HUDEP-2 (cell line): ENCODE data around the gene ZCCHC2.
A peak's percentile ranks its signal among the peaks of the same experiment; 100 is the strongest.

ENCODE experiments used
- DNase-seq, 76 experiments: peaks; one replicate each; lab custom pipeline; 2025; ENCODE audit not compliant: unreplicated experiment in 76 of 76; lab: John Stamatoyannopoulos, UW

ZCCHC2 gene

GRCh38 chr18:62537042-62537894 is 14.4 kb downstream of the ZCCHC2 start:
- DNase-seq, result no peak

GRCh38 chr18:62537946-62538345 is 15.1 kb downstream of the ZCCHC2 start:
- no peak for DNase-seq

DNA sequence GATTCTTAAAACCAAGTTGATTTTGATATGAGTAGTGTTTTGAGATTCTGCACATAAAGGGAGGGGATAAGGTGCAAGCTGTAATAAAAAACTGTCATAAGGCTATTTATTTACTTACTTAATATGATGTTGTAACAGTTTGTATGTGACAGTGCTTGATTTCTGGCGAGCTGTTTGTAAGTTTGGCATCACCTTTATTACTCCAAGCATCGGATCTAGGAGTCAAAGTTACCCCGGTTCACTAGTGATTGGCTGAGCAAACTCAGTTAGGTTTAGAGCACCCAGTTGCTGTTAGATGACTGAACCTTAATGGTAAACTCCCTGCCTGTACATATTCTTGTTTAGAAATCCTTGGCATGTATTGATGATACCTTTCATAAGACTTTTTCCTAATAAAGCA is 16.1 kb downstream of the ZCCHC2 start:
- no peak for DNase-seq

DNA sequence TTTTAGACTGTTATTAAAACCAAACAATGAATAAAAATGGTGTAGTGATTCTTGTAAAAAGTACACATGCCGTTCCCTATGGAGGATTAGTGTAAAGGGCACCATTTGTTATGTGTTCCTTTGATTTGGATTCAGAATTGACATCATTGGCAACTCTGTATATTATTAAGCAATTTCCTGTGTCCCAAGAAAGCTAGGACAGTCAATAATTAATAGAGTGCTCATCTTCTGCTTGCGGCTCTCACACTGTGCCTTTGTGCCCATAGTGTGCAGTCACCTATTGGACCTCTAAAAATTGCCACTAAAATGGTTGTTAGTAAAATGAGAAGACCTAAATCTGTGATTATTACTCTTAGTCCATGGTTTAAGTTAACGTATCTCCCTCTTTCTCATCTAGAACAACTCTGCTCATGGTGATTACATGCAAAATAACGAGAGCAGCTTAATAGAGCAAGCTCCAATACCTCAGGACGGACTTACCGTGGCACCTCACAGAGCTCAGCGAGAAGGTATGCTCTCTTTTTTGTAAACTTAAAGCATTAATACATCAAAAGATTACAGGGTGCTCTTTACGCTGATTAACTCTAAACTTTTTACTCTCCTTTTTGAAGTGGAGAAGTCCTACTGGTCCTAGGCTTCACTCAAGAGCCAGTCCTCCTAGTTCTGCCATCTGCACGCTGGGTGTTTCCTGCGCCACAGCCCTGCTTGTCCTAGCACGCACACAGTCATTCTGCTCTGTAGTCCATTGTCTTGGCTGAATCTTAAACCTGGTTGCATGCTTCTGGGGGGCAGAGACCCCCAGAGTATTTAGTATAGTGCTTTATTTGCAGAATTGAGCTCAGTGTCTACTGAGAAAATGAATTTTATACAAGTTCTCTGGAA is 16.7 kb downstream of the ZCCHC2 start:
- DNase-seq, result no peak

DNA sequence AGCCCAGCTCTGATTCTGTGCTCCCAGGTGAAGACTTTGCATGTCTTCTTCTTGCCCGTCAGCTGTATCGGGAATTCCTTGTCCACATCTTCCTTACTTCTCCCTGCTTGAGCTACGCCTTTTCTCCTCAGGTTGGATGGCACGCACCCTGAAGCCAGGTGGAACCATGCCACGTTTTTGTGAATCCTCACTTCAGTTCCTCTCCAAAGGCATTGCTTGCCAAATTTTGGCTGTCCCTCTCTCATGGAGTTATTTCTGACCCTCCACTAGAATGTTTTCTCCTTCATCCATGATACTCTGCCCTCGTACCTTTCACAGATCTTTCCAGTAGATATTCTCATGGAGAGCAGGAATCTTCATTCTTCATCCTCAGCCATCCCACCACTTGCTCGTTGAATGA is 20.2 kb downstream of the ZCCHC2 start:
- DNase-seq, result no peak

DNA sequence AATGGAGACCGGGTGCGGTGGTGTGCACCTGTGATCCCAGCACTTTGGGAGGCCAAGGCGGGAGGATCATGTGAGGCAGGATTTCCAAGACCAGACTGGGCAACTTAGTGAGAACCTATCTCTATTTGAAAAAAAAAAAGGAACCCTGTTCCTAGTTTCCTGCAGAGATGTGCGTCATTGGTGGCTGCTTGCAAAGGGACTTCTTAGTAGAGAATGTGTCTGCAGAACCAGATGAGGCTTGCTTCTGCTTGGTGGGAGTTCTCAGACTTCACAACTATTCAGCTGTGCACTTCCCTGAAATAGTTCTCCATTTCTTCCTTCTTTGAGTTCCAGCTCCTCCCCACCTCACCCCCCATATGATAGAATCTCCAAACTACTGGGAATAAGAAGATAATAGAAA is 22.3 kb downstream of the ZCCHC2 start:
- no peak for DNase-seq

DNA sequence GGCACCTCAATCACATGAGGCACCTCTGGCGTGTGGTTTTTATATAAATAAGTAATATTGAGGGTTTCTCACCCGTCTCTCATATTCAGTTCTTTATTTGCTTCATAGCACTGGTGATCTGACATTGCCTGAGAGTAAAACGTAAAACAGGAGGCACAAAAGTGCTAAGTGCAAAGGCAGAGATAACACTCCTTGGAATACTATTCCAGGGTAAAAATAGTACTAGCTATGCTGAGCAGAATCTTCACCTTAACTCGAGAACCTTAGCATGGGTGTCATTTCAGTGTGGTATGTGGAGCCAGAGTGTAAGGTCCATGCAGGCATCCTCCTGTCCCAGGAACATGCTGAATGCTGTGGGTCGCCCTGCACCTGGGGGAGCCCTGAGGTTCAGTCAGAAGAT is 26.9 kb downstream of the ZCCHC2 start:
- DNase-seq, result no peak

DNA sequence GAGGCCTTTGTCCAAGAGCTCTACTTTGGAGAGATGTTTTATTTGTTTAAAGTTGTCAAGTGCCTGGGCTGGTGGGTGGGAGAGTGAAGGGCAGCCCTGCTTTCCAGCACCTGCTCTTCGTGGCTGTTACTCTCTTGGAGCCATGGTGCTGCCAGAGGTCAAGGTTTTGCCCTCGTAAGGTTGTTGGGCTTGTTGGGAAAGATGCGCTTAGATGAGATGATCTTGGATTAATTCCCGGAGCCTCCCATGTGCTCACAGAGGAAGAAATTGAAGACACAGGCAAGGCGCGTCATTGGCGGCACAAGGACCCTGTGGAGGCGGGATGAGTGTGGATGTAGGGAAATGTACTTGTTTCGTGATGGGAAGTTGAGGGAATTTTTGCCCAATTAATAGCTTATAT is 27.9 kb downstream of the ZCCHC2 start:
- DNase-seq, result no peak

DNA sequence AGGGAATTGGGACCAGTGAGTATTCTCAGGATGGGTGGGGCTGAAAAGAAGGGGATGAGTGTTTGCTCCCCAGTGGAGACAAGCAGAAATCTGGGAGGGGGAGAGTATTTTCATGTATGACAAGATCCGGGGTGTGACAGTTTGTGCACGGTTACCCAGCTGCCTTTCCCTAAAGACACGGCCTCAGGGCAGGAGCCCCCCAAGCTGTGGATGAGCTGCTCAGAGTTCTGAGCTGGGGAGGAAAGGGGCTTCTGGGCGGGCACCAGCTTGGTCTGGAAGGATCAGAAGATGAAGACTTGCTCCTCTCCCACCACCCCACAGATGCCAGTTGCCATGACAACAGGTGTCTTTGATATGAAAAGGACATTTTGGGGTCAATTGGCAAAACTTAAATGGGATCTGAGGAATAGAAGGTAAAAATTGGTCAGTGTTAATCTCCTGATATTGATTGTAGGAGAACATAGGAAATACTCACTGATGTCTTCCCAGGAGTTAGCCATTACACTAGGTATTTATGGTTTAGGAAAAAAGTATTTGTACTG is 29.2 kb downstream of the ZCCHC2 start:
- no peak for DNase-seq

DNA sequence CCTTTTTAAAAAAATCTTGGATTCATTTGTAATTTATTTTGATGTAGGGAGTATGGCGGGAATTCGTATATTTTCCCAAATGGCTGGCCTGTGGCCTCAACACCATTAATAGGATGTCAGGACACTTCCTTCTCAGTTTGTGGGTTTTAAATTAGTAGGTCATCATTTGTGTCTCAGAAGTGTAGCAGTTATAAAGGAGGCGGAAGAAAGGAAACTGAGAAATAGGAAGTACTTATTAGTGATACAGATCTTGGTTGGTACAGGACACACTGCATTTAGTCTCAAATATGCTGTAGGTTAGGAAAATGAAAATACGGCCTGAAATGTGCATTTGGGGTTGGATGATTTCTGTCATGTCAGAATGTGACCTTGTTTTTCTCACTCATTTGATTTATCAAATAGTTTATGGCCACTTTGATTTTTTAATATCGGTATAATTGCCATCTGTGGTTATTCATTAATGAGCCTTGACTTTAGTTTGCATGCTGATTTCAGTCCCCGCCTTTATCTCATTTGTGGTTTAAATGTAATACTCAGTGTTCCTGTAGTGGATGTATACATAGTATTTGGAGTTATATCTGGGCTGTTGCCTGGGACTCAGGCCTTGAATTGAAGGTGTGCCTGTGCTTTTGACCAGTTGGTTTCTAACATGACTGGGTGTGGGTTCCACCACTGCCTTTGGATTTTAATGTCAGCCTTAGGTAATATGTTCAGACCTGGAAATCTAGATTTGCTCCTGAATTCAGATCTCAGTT is 31.4 kb downstream of the ZCCHC2 start:
- no peak for DNase-seq

DNA sequence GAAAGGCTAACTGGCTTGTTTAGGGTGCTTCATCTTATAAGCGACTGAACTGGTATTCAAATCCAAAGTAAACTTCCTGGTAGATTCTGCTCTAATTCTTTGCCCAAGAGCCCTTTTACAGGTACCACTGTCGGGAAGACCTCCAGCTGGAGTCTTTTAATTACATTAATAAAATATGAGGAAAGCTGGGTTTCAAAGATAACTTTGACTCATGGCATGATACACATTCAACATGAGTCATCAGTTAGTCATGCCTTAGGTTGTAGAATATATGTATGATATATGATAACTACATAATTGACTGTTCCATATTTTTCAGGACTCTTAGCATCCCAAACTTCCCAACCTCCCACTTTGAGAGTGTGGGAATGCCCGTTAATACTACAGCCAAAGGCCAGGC is 32.3 kb downstream of the ZCCHC2 start:
- peak in 14 of 76 experiments; percentile 2 to 61 (median 26) for DNase-seq

GRCh38 chr18:62556397-62556796 is 33.6 kb downstream of the ZCCHC2 start:
- no peak for DNase-seq

DNA sequence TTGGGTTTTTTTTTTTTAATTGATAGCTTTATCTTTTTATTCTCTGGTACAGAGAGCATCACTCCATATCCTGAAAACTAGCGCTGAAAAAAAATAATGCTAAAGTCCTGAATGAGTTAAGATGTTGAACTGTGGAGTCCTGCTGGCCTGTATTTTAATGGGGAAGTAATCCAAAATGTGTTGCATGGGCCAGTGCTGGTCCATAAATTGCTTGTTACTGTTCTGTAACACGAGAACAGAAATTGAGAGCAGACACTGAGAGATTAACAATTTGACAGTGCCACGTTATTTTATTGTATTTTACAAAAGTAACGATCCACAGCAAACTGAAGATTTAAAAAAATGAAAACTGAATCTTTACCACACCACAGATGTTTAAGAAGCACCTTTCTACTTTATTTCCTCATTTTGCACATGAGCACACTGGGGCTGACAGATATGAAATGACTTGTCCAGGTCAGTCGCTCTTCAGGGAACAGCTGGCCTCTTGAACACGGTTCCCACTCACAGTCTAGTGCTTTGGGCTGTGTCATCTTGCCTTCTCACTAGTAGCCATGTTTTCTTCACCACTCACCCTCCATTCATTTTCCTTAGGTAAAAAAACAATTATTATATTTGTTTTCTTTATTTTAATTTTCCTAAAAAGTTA is 35.3 kb downstream of the ZCCHC2 start:
- no peak for DNase-seq

DNA sequence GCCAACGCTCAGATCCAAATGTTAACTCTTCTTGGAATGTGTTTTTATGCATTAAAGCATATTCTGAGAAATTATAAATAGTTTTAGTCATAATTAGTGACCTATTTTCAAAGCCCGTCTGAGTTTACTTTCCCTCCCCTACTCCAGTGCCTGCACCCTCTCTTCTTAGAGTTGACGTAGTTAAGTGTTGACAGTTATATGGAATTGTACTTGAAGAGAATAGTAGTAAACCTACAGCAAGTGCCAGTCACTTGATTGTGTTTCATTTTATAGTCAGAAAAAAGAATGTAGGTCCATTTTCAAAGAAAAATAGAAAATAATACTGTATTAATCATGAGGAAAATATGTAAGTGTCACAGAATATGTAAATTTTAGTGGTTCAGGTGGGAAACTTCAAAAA is 41.2 kb downstream of the ZCCHC2 start:
- no peak for DNase-seq

DNA sequence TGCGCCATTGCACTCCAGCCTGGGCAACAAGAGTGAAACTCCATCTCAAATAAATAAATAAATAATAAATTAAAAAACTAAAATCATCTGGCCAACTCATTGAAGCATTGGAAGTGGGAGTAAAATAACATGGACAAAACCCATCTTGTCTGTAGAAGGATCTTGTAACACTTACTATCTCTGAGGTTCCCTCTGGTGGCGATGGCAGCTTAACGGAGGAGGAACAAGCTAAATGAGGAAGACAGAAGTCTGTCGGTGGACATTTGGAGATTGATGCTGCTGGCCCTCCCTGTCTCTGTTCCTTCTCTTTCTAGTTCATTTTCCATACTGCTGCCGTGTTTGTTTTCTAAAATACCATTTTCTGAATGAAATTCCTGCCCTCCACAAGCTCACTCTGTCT is 43.4 kb downstream of the ZCCHC2 start:
- DNase-seq, result peak in 30 of 76 experiments; percentile 2 to 52 (median 18)

DNA sequence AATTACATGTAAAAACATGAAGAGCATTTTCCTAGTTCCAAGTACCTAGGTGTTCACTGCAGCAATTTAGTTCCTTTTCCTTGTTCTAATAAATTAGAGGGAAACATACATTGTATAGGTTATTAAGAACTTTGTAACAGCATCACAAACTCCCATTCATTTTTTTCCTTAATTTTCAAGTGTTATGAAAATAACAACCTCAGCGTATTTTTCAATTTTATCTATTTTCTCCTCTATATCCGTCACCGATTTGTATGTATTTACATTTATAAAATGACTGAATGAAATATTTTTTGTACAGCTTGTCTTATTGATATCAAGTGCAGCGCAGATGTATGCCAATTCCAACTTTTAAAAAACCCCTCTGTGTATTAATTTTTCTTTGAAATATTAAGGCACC is 44.0 kb downstream of the ZCCHC2 start:
- no peak for DNase-seq

GRCh38 chr18:62569081-62569655 is 46.3 kb downstream of the ZCCHC2 start:
- peak in 1 of 76 experiments; percentile 7 for DNase-seq

- no peak for DNase-seq
Observed at GRCh38 chr18:62571037-62571436, 48.2 kb downstream of the ZCCHC2 start.

DNA sequence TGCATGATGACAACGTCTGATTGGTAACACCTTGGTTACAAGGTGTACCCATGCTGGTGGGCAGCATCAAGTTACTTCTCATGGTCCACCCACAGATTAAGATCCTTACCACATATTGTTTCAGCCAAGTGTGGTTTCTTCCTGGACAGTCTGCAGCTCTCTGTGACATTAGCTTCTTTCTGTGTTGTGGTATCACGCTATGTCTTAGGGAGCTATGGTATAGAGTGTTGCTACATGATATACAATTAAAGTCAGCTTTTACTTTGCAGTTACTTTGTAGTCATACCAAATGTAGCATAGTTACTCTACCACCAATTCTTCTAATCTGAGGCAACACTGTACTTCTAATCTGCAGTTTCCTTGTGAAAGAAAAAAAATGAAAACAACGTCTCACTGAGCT is 48.8 kb downstream of the ZCCHC2 start:
- DNase-seq, result no peak

GRCh38 chr18:62572456-62572855 is 49.6 kb downstream of the ZCCHC2 start:
- DNase-seq, result no peak
